ENCODE measurements around the gene MEAK7.

Gene MEAK7

GRCh38 chr16:84514874-84515835 is 10.7 kb upstream of the MEAK7 start:
- no peak for TF ChIP-seq ZFX (IDR thresholded peaks at IDR 0.05; ENCODE audit: borderline replicate concordance)
- H3K27ac ChIP-seq = no peak overlapping the region

- TF ChIP-seq ZFX (IDR thresholded peaks at IDR 0.05; ENCODE audit: borderline replicate concordance) (no peak), CTCF (IDR thresholded peaks at IDR 0.05) (no peak)
- no peak overlapping the region for H3K27ac ChIP-seq
Observed at GRCh38 chr16:84514295-84514873, 9.9 kb upstream of the MEAK7 start.

- no peak overlapping the region for H3K27ac ChIP-seq
- no peak for TF ChIP-seq CTCF (IDR thresholded peaks at IDR 0.05)
- TF ChIP-seq ZFX (IDR thresholded peaks at IDR 0.05; ENCODE audit: borderline replicate concordance) = no peak
Observed at GRCh38 chr16:84513666-84514065, 9.2 kb upstream of the MEAK7 start.

GRCh38 chr16:84513123-84513522 is 8.7 kb upstream of the MEAK7 start:
- no peak overlapping the region for H3K27ac ChIP-seq
- TF ChIP-seq ZFX (IDR thresholded peaks at IDR 0.05; ENCODE audit: borderline replicate concordance) (no peak), CTCF (IDR thresholded peaks at IDR 0.05) (no peak)

GRCh38 chr16:84511831-84512230 is 7.4 kb upstream of the MEAK7 start:
- no peak overlapping the region for H3K27ac ChIP-seq
- TF ChIP-seq ZFX (IDR thresholded peaks at IDR 0.05; ENCODE audit: borderline replicate concordance) (no peak), CTCF (IDR thresholded peaks at IDR 0.05) (no peak)

- no peak overlapping the region for H3K27ac ChIP-seq
- TF ChIP-seq CTCF (IDR thresholded peaks at IDR 0.05) = peak; percentile 97
- TF ChIP-seq ZFX (IDR thresholded peaks at IDR 0.05; ENCODE audit: borderline replicate concordance) = no peak
Observed at GRCh38 chr16:84511180-84511800, 6.8 kb upstream of the MEAK7 start.

- no peak for TF ChIP-seq CTCF (IDR thresholded peaks at IDR 0.05)
- no peak for TF ChIP-seq ZFX (IDR thresholded peaks at IDR 0.05; ENCODE audit: borderline replicate concordance)
- H3K27ac ChIP-seq = no peak overlapping the region
Observed at GRCh38 chr16:84509032-84509950, 4.8 kb upstream of the MEAK7 start.
